Measurements from ENCODE around the gene ATP5F1D.
A peak's percentile ranks its signal among the peaks of the same experiment; 100 is the strongest.

Gene ATP5F1D

DNA sequence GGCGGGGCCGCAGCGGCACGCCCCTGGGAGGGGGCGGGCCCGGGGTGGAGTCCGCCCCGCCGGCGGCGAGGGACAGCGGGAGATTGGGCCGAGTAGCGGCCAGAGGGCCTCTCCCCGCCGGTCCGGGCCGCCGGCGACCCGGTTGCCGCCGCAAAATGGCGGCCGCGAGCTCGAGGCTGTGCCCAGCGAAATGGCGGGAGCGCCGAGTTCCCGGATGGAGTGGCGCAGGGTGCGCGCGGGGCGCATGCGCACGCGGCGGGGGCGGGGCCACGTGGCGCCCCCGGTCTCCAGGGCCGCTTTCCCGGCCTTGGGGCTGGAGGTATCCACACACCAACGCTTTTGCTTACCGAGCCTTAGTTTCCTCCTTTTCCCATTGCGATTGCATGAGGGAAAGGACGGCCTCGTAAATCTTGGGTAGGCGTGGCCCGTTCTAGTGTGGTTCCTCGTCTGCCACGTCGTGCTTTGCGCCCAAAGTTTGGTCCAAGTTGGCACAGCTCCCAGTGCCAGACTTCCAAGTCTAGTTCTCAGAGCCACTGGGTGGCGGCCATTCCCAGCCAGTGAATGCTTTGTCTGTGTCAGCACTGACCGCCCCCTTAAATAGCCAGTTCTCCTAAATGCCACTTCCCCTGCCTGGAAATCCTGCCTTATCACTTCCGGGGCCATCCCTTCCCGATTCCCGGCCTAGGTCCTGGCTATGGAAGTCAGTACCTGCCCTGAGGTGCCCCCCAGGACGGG is 28.1 kb downstream of the ATP5F1D start:
- DNase-seq (ENCODE audit: low read depth in 3 of 3), result peak; percentile 77 to 85 (median 80)

DNA sequence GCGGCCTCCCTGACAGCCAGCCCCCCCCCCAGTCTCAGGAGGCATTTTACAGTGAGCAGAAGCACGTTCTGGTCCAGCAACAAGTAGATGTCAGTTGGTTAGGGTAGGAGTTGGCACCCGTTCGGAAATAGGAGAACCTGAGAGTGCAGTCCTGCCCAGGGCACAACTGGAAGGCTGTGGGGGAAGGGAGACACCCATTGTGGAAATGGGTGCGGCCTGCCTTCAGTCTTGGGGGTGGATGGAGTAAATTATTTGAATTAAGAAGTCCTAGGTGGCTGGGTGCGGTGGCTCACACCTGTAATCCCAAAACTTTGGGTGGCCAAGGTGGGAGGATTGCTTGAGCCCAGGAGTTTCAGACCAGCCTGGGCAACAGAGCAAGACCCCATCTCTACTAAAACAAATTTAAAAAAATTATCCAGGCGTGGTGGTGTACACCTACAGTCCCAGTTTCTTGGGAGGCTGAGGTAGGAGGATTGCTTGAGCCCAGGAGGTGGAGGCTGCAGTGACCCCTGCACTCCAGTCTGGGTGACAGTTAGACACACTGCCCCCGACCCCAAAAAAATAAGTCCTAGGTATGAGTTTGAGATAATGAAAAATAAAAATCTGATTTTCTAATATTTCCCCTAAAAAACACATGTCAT is 28.8 kb downstream of the ATP5F1D start:
- no peak for DNase-seq (ENCODE audit: low read depth in 3 of 3)

DNA sequence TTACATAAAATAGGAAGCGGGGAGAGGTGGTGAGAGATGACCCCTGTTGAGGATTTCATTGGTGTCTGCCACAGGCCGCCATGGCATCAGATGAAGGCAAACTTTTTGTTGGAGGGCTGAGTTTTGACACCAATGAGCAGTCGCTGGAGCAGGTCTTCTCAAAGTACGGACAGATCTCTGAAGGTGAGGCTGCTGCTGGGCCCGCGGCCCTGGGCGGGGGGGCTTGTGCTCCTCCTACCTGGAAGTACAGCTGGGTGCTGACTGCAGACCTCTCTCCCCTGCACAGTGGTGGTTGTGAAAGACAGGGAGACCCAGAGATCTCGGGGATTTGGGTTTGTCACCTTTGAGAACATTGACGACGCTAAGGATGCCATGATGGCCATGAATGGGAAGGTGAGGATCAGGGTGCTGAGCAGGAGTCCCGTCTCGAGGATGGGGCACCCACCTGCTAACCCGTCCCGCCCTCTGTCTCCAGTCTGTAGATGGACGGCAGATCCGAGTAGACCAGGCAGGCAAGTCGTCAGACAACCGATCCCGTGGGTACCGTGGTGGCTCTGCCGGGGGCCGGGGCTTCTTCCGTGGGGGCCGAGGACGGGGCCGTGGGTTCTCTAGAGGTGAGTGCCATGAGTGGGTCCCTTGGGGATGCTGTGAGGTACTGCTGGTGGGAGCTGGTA is 29.4 kb downstream of the ATP5F1D start:
- DNase-seq (ENCODE audit: low read depth in 3 of 3), result no peak

DNA sequence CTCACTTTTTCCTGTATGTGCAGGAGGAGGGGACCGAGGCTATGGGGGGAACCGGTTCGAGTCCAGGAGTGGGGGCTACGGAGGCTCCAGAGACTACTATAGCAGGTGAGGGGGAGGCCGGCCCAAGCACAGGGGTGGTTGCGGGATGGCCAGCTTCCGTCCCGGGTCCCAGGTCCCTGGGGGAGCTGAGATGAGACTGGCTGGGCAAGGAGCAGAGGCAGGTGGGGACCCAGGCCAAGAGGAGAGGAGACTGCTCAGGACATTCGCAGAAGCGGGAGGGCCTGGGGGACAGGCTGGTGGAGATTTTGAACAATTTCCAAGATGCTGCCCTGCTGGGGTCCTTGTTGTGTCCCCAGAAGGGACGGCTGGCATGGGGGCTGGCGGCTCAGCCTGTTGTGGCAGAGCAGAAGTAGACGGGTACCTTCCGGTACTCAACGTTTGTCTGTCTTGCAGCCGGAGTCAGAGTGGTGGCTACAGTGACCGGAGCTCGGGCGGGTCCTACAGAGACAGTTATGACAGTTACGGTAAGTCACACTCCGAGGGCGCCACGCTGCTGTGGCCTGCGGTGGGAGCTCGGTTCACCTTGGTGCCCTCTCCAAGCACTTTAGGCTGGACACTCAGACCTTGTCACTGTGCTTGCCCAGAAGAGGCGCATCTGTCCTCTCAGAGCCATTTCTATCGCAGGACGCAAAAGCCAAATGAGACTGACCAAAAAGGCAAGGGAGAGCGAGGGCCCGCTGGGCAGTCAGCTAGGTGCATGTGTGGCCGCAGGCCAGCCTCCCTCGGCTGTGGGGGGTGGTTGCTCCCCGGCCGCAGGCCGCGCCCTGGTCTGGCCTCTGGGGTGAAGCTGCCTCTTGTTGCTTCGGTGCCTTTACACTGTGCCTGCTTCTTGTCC is 30.2 kb downstream of the ATP5F1D start:
- no peak for DNase-seq (ENCODE audit: low read depth in 3 of 3)

DNA sequence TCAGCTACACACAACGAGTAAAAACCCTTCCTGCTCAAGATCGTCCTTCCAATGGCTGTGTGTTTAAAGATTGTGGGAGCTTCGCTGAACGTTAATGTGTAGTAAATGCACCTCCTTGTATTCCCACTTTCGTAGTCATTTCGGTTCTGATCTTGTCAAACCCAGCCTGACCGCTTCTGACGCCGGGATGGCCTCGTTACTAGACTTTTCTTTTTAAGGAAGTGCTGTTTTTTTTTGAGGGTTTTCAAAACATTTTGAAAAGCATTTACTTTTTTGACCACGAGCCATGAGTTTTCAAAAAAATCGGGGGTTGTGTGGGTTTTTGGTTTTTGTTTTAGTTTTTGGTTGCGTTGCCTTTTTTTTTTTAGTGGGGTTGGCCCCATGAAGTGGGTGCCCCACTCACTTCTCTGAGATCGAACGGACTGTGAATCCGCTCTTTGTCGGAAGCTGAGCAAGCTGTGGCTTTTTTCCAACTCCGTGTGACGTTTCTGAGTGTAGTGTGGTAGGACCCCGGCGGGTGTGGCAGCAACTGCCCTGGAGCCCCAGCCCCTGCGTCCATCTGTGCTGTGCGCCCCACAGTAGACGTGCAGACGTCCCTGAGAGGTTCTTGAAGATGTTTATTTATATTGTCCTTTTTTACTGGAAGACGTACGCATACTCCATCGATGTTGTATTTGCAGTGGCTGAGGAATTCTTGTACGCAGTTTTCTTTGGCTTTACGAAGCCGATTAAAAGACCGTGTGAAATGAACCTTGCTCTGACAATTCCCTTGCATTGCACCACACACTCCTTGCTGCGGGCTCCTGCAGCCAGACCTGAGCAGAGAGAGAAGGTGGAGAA is 31.1 kb downstream of the ATP5F1D start:
- no peak for DNase-seq (ENCODE audit: low read depth in 3 of 3)

DNA sequence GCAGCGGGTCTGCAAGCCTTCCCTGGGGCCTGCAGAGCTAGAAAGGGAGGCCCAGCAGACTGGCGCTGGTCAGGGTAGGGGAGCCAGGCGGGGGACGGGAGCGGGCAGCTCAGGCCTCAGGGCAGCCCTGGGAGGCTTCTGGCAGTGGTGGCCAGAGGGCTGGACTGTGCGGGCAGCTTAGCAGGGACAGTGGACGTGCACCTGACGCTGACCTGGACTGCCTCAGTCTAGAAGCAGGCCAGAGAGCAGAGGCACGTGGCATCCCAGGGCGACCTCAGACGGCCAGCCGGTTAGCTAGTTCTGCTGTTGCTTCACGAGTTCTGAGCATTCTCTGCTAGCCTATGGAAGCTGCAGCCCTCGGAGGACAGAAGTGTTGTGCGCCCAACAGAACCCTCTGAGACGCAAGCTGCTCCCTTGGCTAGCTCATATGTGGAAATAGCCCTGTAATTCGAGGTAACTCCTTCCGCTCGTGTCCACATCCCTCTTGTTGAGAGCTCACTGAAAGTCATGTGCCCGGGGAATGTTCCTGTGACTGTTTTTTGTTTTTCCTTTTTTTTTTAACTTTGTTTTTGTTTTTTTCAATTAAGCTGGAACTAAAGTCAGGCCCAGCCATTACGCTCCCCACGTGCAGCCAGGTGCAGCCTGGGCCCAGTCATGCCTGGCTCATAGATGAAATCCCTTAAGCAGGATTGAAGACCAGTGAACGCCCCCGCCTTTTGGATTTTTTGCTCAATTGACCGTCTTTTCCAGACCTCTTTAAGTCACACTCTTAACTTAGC is 31.9 kb downstream of the ATP5F1D start:
- no peak for DNase-seq (ENCODE audit: low read depth in 3 of 3)

DNA sequence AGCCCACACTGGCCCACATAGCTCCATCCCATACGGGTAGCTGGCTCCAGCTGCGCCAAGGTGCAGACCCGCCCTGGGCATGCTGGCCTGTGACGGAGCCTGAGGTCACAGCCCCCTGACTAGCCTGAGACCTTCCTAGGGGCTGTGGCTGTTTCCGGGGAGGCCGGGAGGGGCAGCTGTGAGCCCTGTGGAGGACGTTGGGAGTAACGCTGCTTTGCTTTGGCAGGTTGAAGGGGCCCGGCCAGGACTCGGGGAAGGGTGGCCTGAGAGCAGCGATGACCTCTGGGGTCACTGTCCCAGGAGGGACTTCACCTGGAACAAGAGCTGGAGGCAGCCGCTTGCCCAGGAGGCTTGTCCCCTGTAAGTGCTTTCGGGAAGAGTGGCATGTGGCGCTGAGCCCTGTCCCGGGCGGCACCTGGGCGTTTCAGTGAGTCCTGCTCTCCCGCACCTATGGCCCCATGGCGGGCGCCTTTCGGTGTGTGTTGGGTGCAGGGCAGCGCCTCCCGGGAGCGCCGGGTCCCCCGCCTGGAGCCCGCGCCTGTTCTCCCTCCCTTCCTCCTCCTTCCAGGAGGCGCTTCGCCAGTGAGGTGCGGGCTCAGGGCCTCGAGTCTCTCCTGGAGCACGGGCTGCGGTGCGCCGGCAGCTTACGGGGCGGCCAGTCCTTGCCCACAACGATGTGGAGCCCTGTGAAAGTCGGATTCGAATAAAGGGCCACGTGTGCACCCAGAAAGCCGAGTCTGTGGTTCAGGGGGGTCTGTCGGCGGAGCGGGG is 32.7 kb downstream of the ATP5F1D start:
- DNase-seq (ENCODE audit: low read depth in 3 of 3), result no peak

DNA sequence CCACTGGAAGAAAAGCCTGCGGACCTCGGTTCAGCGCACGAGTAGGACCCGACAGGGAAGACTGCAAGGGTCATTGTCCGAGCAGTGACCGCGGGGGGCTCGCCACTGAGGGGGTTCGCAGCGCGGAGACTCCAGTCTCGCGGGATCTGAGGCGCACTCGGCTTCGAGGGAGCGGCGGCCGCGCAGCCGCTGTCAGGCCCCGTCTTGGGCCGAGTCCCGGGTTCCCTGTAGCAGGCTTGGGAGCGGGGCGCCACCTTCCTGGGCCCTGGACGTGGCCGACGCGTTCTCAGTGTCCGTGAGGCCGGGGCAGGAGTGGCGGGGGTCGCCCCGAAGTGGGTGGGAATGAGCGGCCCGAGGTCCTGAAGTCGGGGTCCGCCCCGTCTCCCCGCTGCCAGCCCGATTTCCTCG is 33.3 kb downstream of the ATP5F1D start:
- DNase-seq (ENCODE audit: low read depth in 3 of 3), result no peak

DNA sequence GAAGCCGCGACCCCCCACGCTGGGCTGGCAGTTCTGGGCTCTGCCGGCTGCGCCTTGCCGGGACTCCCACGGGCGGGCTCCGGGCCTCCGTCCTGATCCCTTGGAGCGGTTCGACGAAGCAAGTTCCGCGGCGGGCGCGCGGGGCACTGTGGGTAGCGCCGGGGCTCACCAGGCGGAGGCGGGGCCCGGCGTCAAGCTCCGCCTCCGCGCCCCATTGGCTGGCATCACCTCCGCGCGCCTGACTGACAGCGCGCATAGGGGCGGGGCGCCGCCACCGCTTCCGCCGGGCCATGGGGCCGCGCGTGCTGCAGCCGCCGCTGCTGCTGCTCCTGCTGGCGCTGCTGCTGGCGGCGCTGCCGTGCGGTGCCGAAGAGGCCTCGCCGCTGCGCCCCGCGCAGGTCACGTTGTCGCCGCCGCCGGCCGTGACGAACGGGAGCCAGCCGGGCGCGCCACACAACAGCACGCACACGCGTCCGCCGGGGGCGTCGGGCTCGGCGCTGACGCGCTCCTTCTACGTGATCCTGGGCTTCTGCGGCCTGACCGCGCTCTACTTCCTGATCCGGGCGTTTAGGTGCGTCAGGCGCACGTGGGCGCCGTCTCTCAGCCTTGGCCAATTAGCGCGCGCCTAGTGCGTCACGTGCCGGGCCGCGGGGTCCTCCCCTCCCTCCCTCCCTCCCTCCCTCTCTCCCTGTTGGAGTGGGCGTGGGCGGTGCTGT is 33.9 kb downstream of the ATP5F1D start, which contains the start of gene FAM174C:
Gene FAM174C, plus strand, starts transcription at position 271 of the 716 bp plus-strand sequence. Its CDS starts 20 bp downstream, at position 291.
- DNase-seq (ENCODE audit: low read depth in 3 of 3), result peak; percentile 91 to 95 (median 94)

DNA sequence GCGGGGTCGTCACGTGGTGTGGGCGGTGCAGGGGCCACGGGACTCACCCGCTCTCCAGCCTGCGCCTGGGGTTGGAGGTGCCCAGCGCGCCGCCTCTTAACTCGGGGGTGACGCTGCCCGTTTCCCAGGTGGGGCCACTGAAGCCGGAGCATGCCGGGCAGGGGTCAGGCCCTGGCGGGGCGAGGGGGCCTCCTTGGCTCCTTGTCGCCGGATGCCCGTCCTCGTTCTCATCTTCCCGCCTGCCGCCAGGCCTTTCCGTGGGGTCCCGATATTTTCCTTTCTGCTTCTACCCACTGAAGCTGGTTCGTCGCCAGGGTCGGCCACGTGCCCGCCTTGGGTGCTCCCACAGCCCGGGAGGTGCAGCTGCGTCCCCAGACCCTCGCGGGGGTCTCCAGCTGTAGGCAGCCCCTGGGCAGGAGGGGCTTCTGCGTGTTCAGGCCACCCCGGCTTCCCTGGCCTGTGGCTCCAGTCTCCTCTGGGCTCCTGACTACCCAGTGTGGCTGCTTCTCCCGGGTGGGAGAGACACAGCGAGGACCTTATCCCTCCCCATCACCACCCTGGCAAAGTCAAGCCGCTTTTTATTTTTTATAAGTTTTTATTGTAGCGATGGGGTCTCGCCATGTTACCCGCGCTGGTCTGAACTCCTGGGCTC is 34.6 kb downstream of the ATP5F1D start:
- DNase-seq (ENCODE audit: low read depth in 3 of 3), result no peak

DNA sequence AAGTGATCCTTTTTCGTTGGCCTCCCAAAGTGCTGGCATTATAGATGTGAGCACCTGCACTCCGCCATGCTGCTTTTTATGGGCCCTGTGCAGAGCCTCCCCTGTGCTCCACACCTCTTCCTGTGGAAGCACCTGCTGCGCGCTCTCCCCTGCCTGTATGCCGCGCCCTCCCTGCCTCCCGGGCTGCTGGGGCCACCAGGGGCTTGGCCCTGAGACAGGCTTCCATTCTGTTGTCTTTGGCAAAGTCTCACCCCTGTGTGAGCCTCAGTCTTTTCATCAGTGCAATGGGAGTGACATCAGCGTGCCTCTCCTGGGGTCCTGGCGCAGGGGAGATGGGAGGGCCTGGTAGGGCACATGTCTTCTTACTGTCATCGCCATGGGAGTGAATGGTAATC is 35.1 kb downstream of the ATP5F1D start:
- peak in 1 of 3 donors; percentile 33 for DNase-seq (ENCODE audit: low read depth in 3 of 3)

DNA sequence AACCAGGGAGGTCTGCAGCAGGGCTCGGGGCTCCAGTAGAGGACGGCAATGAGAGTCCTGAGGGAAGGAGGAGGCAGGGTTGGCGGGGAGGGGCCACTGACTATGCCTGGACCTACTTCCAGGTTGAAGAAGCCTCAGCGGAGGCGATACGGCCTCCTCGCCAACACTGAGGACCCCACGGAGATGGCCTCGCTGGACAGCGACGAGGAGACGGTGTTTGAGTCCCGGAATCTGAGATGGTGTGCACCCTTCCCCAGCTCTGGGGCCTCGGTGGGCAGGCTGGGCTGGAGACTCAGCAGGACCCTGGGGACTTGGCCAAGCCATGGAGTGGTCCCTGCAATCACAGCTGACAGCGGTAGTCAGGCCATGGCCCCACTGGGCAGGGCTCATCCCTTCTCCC is 35.5 kb downstream of the ATP5F1D start:
- DNase-seq (ENCODE audit: low read depth in 3 of 3), result no peak

DNA sequence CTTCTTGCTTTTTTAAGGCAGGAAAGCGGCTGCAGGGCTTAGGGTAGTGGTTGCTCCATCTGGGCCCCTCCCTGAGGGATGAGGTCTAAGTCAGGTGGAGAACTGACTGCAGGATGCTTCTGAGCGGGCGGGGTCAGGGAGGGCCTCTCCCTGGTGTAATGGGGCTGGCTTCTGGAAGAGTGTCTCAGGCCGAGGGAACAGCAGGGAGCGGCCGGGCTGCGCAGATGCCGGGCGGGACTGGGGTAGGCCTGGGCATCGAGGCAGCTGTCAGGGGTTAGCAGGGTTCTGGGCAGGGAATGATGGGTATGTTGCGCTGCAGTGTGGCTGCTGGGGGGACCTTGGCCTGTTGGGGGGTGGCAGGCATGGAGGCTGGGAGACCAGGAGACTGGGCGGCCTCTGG is 36.5 kb downstream of the ATP5F1D start:
- no peak for DNase-seq (ENCODE audit: low read depth in 3 of 3)

DNA sequence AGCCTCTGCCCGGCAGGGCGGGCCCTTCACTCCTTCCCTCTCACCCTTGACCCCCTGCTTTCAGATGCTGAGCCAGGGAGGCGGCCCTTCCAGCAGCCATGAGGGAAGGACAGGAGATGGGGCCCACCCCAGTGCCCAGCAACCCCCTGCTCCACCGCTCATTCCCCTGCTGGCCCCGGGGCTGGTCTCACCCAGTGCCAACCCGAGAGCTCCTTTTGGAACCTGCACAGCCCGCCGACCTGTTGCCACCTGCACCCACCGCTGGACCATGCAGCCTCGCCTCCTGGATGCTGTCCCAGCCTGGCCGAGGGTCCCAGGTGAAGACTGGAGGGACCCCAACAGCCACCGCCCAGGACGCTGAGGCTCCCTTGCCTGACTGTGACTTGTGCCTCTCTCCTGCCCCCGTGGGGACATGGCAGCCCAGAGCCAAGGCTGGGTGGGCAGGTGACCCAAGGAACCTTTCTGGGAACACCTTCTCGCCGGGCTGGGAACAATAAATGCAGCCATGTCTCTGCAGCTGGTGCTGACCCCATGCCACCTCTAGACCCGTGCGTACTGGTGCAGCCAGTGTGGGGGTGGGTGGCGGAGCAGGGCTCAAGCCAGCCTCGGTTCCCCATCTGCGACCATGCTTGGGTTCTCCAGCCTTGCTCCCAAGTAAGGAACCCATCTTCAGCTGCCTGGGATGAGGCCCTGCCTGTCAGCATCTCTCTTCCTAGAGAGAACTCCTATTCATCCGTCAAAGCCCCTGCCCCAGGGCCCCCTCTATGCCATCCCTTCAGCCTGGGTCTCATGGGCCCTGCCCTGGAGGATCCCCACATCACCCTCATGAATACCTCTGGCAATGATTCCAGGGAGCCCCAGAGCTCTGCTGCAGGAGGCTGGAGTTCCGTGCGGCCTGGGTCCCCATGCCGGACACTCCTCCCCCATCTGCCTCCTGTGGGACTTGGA is 37.4 kb downstream of the ATP5F1D start:
- no peak for DNase-seq (ENCODE audit: low read depth in 3 of 3)

DNA sequence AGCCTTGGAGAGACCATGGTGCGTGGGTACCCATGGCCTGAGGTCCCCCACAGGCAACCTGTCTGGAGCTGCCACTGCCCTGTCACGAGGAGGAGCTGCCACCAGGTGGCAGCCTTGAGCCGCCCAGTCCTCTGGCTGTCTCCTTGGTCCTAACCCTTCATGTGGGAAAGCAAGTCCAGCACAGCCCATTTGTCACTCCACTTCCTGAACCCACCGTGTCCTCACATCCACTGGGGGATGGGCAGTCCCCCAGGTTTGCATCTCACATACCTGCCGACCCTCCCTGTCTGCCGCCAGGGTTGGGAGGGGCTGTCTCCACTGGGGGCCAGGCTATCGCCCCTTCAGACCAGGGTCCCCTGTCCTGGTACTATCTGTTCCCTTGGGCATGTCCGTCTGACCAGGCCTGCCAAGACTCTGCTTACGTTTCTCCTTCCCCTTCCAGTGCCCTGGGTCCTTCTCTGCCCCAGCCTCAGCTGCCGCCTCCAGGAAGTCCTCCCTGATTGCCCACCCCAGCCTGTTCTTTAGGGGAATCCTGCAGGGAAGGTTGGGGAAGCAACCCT is 38.3 kb downstream of the ATP5F1D start:
- DNase-seq (ENCODE audit: low read depth in 3 of 3), result peak; percentile 63 to 73 (median 65)
